HG03571 (cell line): ENCODE data around the gene SAMD10.
"Not testable (repeated sequence)": the region's sequence is repeated elsewhere in the genome, so short reads cannot be mapped to it uniquely, and the experiment has no call there.

ENCODE experiments used
- ATAC-seq: cut with Tn5 transposase; IDR thresholded peaks from one replicate; pipeline ENCODE4 v1.9.1; 2021; ENCODE audit not compliant: unreplicated experiment

Gene SAMD10

DNA sequence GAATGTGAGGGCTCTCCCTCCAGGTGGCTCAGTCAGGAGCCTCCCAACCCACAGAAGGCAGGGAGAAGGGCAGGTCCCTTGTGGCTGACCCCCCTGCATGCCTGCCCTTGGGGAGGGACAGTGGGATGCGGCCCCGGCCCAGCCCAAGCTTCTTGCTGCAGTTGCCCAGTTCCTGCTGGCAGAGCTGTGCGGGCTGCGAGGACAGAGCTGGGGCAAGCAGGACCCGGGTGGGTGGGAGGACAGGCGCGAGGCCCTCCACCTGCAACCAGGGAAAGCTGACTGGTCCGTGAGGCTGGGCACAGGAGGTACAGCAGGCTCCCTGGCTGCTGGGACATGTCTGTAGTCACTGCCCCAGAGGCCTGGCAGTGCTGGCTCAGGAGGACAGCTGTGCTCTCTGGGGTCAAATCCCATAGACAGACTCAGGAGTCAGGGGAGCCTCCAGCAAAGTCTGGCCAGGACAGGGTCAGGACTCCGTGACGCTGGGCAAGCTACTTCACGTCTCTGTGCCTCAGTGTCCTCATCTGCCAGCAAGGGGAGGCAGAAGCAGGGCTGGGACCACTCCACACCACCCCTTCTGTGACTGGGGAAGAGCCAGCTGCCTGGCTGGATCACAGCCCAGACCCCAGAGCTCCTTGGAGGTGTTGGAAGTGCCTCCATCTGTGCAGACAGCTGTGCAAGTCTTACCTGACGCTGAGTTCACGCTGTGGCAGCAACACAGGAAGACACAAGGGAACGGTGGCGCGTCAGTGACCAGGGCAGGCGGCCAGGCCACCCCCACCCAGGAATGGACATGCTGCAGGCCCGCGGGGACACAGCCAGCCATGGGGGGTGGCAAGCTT, 36.3 kb downstream of the SAMD10 start:
- ATAC-seq, result no peak

DNA sequence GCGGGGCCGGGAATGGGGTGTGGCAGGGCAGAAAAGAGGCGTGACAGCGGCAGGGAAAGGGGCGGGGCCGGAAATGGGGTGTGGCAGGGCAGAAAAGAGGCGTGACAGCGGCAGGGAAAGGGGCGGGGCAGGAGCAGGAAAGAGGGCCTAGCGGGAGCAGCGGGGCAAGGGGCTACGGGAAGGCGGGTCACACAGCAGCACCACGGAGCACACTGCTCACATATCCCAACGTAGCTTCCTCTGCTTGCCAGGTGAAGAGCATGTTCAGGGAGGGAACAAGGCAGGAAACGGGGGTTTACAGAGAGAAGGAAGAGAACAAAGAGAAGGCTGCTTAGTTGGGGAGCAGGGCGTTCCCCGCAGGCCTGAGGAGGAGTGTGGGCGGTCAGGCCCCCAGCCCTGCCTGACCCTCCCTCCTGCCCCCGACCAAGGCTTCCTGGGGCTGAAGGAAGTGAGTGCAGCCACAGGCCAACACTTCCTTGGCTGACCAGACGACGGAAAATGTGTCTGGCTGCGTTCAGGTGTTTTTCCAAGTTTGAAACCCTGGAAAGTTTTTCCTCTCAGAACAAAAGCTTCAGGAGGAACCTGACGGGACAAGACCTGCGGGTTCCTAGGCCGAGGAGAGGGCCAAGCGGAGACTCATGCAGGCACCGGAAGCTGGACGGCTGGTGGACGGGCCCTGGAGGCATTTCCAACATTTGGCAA, 37.0 kb downstream of the SAMD10 start:
- ATAC-seq, result no peak

GRCh38 chr20:63941282-63942081, 38.0 kb downstream of the SAMD10 start:
- ATAC-seq, result no peak

GRCh38 chr20:63940472-63941266, 38.8 kb downstream of the SAMD10 start:
- no peak for ATAC-seq

- no peak for ATAC-seq
Observed at GRCh38 chr20:63940071-63940471, 39.4 kb downstream of the SAMD10 start.

- ATAC-seq, result no peak
Observed at GRCh38 chr20:63939061-63939935, 40.1 kb downstream of the SAMD10 start.

- ATAC-seq, result no peak
Observed at GRCh38 chr20:63937596-63937995, 41.8 kb downstream of the SAMD10 start.

DNA sequence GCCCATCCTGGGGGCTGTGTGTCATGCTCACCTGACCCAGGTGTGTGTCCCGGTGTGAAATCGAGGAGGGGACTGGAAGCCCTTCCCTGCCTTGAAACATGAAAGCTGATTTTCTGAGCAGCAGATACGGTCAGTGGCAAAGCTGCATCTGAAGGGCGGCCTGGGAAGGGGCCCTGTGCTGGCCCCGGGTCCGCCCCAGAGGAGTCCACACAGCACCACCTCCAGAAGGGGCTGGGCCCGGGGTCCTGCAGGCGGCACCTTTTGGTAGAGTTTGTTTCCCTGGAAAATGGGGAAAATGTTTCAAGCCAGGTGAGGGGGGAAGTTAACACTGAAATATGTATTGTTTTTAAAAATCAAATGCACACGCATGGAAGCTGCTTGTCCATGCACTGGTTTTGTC, 44.0 kb downstream of the SAMD10 start:
- ATAC-seq, result no peak

GRCh38 chr20:63934271-63935068, 45.0 kb downstream of the SAMD10 start:
- ATAC-seq, result no peak

GRCh38 chr20:63933646-63934045, 45.8 kb downstream of the SAMD10 start:
- no peak for ATAC-seq

GRCh38 chr20:63932606-63933160, 46.8 kb downstream of the SAMD10 start:
- no peak for ATAC-seq

DNA sequence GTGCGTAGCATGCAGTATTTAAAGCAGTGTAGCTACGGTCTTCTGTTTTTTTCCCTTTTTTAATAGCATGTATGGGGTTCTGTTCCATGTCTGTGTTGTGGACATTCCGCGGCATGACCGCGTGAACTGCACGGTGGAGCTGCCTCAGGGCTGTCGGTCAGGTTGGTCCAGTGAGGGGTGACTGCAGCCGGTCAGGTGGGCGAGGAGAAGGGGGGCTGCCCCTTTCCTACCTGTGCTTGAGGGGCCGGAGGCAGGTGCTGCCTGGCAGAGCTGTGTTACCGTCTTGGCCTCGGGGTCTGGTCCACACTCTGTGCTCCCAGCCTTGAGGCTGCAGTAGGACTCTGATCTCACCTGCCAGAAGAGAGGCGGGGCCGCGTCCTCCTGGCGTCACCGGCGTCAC, 47.7 kb downstream of the SAMD10 start:
- no peak for ATAC-seq

DNA sequence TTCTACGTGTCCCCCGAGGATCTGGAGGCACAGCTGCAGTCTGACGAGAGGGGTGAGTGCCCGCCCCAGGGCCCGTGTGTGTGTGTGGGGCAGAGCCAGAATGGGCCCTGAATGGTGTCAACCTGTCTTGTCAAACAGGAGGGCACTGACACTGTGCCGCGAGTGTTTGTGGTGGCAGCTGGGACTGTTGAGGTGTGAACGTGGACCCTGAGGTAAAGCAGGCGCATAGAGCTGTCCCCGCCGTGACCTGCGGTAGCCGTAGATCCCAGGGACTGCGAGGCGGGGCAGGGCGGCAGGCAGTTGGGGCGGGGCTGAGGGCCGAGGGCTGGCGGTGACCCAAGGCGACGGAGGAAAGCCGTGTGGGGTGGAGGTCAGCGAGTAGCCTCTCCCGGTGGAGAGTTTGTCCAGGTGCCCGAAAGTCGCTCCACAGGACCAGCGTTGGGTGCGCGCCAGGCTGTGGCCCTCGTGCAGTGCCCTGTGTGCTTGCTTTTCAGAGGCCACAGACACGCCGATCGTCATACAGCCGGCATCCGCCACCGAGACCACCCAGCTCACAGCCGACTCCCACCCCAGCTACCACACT, 48.4 kb downstream of the SAMD10 start:
- ATAC-seq, result no peak

DNA sequence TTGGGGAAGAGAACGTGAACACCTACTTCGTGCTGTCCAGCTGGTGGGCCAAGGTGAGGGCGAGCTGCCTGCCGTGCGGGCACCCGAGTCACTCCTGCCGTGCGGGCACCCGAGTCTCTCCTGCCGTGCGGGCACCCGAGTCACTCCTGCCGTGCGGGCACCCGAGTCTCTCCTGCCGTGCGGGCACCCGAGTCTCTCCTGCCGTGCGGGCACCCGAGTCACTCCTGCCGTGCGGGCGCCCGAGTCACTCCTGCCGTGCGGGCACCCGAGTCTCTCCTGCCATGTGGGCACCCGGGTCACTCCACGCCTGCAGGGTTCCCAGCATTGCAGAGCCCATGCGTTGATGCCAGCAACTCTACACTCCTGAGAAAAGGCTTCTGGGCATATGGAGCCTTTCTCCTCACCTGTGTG, 50.0 kb downstream of the SAMD10 start:
- ATAC-seq, result not testable (repeated sequence)

DNA sequence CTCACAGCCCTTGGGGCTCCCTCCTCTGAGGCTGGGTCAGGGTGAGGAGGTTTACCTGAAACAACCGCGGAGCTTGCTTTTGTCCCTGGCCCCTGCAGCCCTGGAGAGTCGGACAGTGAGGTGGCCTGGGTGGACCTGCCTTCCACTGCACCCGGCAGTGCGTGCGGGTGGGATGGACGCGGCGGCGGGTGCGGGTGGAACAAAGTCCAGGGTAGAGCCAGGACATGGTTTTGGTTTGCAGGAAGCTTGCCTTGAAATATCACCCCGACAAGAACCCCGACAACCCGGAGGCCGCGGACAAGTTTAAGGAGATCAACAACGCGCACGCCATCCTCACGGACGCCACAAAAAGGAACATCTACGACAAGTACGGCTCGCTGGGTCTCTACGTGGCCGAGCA, 50.4 kb downstream of the SAMD10 start:
- ATAC-seq, result no peak

- ATAC-seq, result no peak
Observed at GRCh38 chr20:63926298-63926697, 53.1 kb downstream of the SAMD10 start.

DNA sequence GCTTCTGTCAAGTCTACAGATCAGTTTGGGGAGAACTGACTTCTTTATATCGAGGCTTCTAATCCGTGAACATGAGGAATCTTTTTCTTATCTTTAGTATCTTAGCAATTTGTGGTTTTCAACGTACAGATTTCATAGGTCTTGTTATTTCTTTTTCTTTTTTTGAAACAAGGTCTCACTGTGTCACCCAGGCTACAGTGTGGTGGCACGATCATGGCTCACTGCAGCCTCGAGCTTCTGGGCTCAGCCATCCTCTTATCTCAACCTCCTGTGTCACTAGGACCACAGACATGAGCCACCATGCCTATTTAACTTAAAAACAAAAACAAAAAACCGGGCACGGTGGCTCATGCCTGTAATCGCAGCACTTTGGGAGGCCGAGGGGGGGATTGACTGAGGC, 55.2 kb downstream of the SAMD10 start:
- ATAC-seq, result no peak
